NT2/D1 (cell line): Measurements from ENCODE around the gene LIPC.

Source experiments
- SUZ12 ChIP-seq: IDR thresholded peaks from 2 replicates; pipeline ENCODE4 v1.6.1; 2011; ENCODE audit not compliant: insufficient read length, insufficient read depth; ENCODE audit errors: extremely low read depth
- YY1 ChIP-seq: IDR thresholded peaks from 2 replicates; pipeline ENCODE4 v1.6.1; 2011; ENCODE audit not compliant: insufficient read length, insufficient read depth
- ZNF274 ChIP-seq: IDR thresholded peaks from 2 replicates; pipeline ENCODE4 v1.6.1; 2011; ENCODE audit warnings: mild to moderate bottlenecking, low read depth, low read length

GRCh38 chr15:58475573-58476524 is 44.1 kb downstream of the LIPC start:
- no peak for TF ChIP-seq YY1
- TF ChIP-seq ZNF274: no peak
- no peak for TF ChIP-seq SUZ12
